ENCODE measurements around the gene HNMT. TPM values are rescaled to one million over a fixed set of nuclear protein-coding genes. Genes with fewer than 3 reads are reported as not detected.

HNMT gene
- total and polyA plus RNA-seq, 2 of the 13 experiments (the other 11 are each of a cell fraction or from before 2014, with no cell fraction given), result 279 to 309 TPM

GRCh38 chr2:137964859-137965459, 686 bp downstream of the HNMT start:
- under 1% methylated on average over 3 of the region's 3 CpGs for WGBS (ENCODE audit: low lambda C conversion rate)
- peak overlapping the region; percentile 99 for H3K9ac ChIP-seq (ENCODE audit: insufficient read depth, low read depth, low read length)
- peaks cover 71% of the 10 kb centered on the region for H3K79me2 ChIP-seq (ENCODE audit: insufficient read depth, low read length)
- H3K4me3 ChIP-seq (replicated peaks in 1 of 3; ENCODE audit: insufficient read depth in 1 of 3, low read depth in 2 of 3, low read length in 3 of 3), result peak overlapping the region; percentile 66 to 85 (median 82)
- ChIA-PET CTCF (ENCODE audit: low intra/inter-chr PET ratio, low total read pairs) (no interaction called here), POLR2A (interaction anchor here (0.7 to 9.4 kb wide), 41 partner anchors 9 to 595 kb away, joined by 3 to 733 read pairs (median 7); no protein-coding TSS in a partner anchor)
- H3K27me3 ChIP-seq (ENCODE audit: control insufficient read depth in 1 of 2, insufficient read depth in 2 of 2, low read length in 2 of 2), result no peaks in the 10 kb centered on the region; a peak in 2 of 5 replicates
- no peaks in the 10 kb centered on the region for H4K20me1 ChIP-seq (ENCODE audit: insufficient read depth, low read length)
- in situ Hi-C loops (cut with HindIII; ENCODE audit: extremely low pct_ligation_motif_present, low pct_unique_long_range_greater_than_20kb), result no loop called here
- no peak for DNase-seq (ENCODE audit: low spot score)
- H3K27ac ChIP-seq (ENCODE audit: extremely low read length, insufficient read depth, low read length), result peak overlapping the region; percentile 100
- intact Hi-C loops (cut with micrococcal nuclease; ENCODE audit: unreplicated experiment), result loop anchor here (1.0 to 5.0 kb wide), 6 partner anchors 22 to 527 kb away; no protein-coding TSS in a partner anchor
- H2AFZ ChIP-seq (ENCODE audit: low read length), result no peak overlapping the region
- no peaks in the 10 kb centered on the region for H3K9me3 ChIP-seq (ENCODE audit: low read length)
- BruUV-seq (replicated peaks), result TSS peak; percentile 67
- peaks cover 69% of the 10 kb centered on the region for H3K4me1 ChIP-seq (ENCODE audit: insufficient read depth, low read length)
- no peak for FAIRE-seq
- peaks cover 4 to 9% of the 10 kb centered on the region in 2 experiments for H3K36me3 ChIP-seq (replicated peaks in 1 of 2; ENCODE audit: control insufficient read depth in 1 of 2, insufficient read depth in 2 of 2, low read length in 2 of 2)
- no peak for ATAC-seq
- peak overlapping the region; percentile 92 for H3K4me2 ChIP-seq (ENCODE audit: low read depth, low read length)
- TF ChIP-seq MIER2 (CRISPR knock-in tag; IDR thresholded peaks at IDR 0.05) (no peak), NFYC (CRISPR knock-in tag; IDR thresholded peaks at IDR 0.05) (0 out of 2 replicates have a peak, but pooled peaks have one; percentile 3), SSRP1 (CRISPR knock-in tag; IDR thresholded peaks at IDR 0.05) (peak; percentile 49; the same call in 1 of the 2 replicates), ZMAT5 (CRISPR knock-in tag; IDR thresholded peaks at IDR 0.05; ENCODE audit: borderline replicate concordance, low read depth) (no peak), MAZ (IDR thresholded peaks at IDR 0.05; ENCODE audit: borderline replicate concordance, low read depth, low read length) (no peak), MAZ (CRISPR knock-in tag; IDR thresholded peaks at IDR 0.05; ENCODE audit: low read depth) (0 out of 2 replicates have a peak, but pooled peaks have one; percentile 6), ZC3H4 (CRISPR knock-in tag; IDR thresholded peaks at IDR 0.05; ENCODE audit: borderline replicate concordance) (peak; percentile 91; the same call in 1 of the 2 replicates), HDAC6 (IDR thresholded peaks at IDR 0.05; ENCODE audit: low read depth, low read length) (peak; percentile 90; the same call in 1 of the 2 replicates), CREB1 (IDR thresholded peaks at IDR 0.05) (no peak), CREB1 (CRISPR knock-in tag; IDR thresholded peaks at IDR 0.05) (0 out of 2 replicates have a peak, but pooled peaks have one; percentile 2), ZNF264 (CRISPR knock-in tag; IDR thresholded peaks at IDR 0.05) (0 out of 2 replicates have a peak, but pooled peaks have one; percentile 21), ZSCAN31 (CRISPR knock-in tag; IDR thresholded peaks at IDR 0.05; ENCODE audit: low read depth) (0 out of 2 replicates have a peak, but pooled peaks have one; percentile 5), MLX (CRISPR knock-in tag; IDR thresholded peaks at IDR 0.05) (0 out of 2 replicates have a peak, but pooled peaks have one; percentile 4), ZNF564 (CRISPR knock-in tag; IDR thresholded peaks at IDR 0.05) (0 out of 2 replicates have a peak, but pooled peaks have one; percentile 25), ZNF3 (CRISPR knock-in tag; IDR thresholded peaks at IDR 0.05) (peak; percentile 47; the same call in 1 of the 2 replicates), KMT2B (CRISPR knock-in tag; IDR thresholded peaks at IDR 0.05) (no peak), ELF1 (CRISPR knock-in tag; IDR thresholded peaks at IDR 0.05) (no peak), ZNF205 (CRISPR knock-in tag; IDR thresholded peaks at IDR 0.05) (0 out of 2 replicates have a peak, but pooled peaks have one; percentile 7), ZSCAN9 (CRISPR knock-in tag; IDR thresholded peaks at IDR 0.05; ENCODE audit: borderline replicate concordance) (peak; percentile 1; the same call in 1 of the 2 replicates)
- TF ChIP-seq, protein P1, sequence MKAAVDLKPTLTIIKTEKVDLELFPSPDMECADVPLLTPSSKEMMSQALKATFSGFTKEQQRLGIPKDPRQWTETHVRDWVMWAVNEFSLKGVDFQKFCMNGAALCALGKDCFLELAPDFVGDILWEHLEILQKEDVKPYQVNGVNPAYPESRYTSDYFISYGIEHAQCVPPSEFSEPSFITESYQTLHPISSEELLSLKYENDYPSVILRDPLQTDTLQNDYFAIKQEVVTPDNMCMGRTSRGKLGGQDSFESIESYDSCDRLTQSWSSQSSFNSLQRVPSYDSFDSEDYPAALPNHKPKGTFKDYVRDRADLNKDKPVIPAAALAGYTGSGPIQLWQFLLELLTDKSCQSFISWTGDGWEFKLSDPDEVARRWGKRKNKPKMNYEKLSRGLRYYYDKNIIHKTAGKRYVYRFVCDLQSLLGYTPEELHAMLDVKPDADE (CRISPR knock-in tag; IDR thresholded peaks at IDR 0.05), result 0 out of 2 replicates have a peak, but pooled peaks have one; percentile 1
- TF ChIP-seq, protein P2, sequence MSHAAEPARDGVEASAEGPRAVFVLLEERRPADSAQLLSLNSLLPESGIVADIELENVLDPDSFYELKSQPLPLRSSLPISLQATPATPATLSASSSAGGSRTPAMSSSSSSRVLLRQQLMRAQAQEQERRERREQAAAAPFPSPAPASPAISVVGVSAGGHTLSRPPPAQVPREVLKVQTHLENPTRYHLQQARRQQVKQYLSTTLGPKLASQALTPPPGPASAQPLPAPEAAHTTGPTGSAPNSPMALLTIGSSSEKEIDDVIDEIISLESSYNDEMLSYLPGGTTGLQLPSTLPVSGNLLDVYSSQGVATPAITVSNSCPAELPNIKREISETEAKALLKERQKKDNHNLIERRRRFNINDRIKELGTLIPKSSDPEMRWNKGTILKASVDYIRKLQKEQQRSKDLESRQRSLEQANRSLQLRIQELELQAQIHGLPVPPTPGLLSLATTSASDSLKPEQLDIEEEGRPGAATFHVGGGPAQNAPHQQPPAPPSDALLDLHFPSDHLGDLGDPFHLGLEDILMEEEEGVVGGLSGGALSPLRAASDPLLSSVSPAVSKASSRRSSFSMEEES (CRISPR knock-in tag; IDR thresholded peaks at IDR 0.05), result 0 out of 2 replicates have a peak, but pooled peaks have one; percentile 11

Measured in HepG2 (cell line).